ENCODE measurements around the gene ADD3. TPM values are rescaled to one million over a fixed set of nuclear protein-coding genes. Genes with fewer than 3 reads are reported as not detected.

Gene ADD3
- total and polyA plus RNA-seq, 2 donors (not counting 3 experiments of a cell fraction or from before 2014, with no cell fraction given): 14.9 to 55.2 TPM

- ChIA-PET CTCF (no interaction called here), POLR2A (interaction anchor here (0.7 kb wide), 1 partner anchor 8 kb away, joined by 7 read pairs; no protein-coding TSS in a partner anchor)
- Histone ChIP-seq H2AFZ (ENCODE audit: low read depth, low read length) (no peak overlapping the region), H3K36me3 (ENCODE audit: control insufficient read depth in 2 of 2, extremely low read depth in 1 of 2, insufficient read depth in 2 of 2, low read length in 2 of 2) (peaks cover 0 to 2% of the 10 kb centered on the region in 2 experiments), H3K9ac (replicated peaks; ENCODE audit: extremely low read depth, insufficient read depth, low read length) (no peak overlapping the region), H3K9me3 (replicated peaks; ENCODE audit: control insufficient read depth, insufficient read depth, low read length) (no peaks in the 10 kb centered on the region), H3K79me2 (ENCODE audit: control insufficient read depth, insufficient read depth, low read length) (no peaks in the 10 kb centered on the region), H3K4me1 (ENCODE audit: control insufficient read depth, extremely low read depth, insufficient read depth, low read length) (no peaks in the 10 kb centered on the region), H3K9me1 (replicated peaks; ENCODE audit: control insufficient read depth, extremely low read depth, insufficient read depth, low read length) (no peaks in the 10 kb centered on the region), H3K27ac (ENCODE audit: insufficient read depth, low read depth, low read length) (no peak overlapping the region), H3K4me2 (ENCODE audit: insufficient read depth, low read length) (no peak overlapping the region), H4K20me1 (replicated peaks; ENCODE audit: control insufficient read depth, extremely low read depth, insufficient read depth, low read length) (no peaks in the 10 kb centered on the region), H3K27me3 (ENCODE audit: control insufficient read depth in 2 of 2, insufficient read depth in 2 of 2, low read length in 2 of 2) (no peaks in the 10 kb centered on the region), H3K4me3 (replicated peaks in 1 of 3; ENCODE audit: insufficient read depth in 1 of 3, low read depth in 1 of 3, low read length in 3 of 3) (no peak overlapping the region)
- DNase-seq (ENCODE audit: low read depth, low spot score) (no peak), FAIRE-seq (no peak)
- no peak for TF ChIP-seq FOS (IDR thresholded peaks at IDR 0.05; ENCODE audit: borderline replicate concordance, insufficient read depth, low read length)
- dilution Hi-C loops (cut with MboI; ENCODE audit: extremely low pct_ligation_motif_present, low sequenced_read_pairs) (no loop called here), intact Hi-C loops (cut with micrococcal nuclease) (no loop called here)
- no TSS peak for BruUV-seq (replicated peaks)
Observed at GRCh38 chr10:110101464-110102144, 93.8 kb downstream of the ADD3 start.

GRCh38 chr10:110103921-110104461 is 96.2 kb downstream of the ADD3 start:
- dilution Hi-C loops (cut with MboI; ENCODE audit: extremely low pct_ligation_motif_present, low sequenced_read_pairs): no loop called here
- TF ChIP-seq CTCF (IDR thresholded peaks at IDR 0.05; ENCODE audit: extremely low read depth in 1 of 2, insufficient read depth in 1 of 2, low read depth in 1 of 2, low read length in 2 of 2) (no peak), POLR2AphosphoS5 (IDR thresholded peaks at IDR 0.05; ENCODE audit: insufficient read depth, low read depth, low read length) (no peak), GATA2 (IDR thresholded peaks at IDR 0.05; ENCODE audit: insufficient read depth, insufficient read length, low read depth, low read length) (no peak), POLR2A (IDR thresholded peaks at IDR 0.05; ENCODE audit: low read depth, low read length) (no peak), MYC (IDR thresholded peaks at IDR 0.05; ENCODE audit: low read depth, low read length) (no peak), EZH2 (IDR thresholded peaks at IDR 0.05; ENCODE audit: borderline replicate concordance, low read depth, low read length, severe bottlenecking) (no peak), MAX (IDR thresholded peaks at IDR 0.05; ENCODE audit: insufficient read depth, insufficient read length) (no peak), JUN (IDR thresholded peaks at IDR 0.05; ENCODE audit: borderline replicate concordance, insufficient read depth, insufficient read length, low read depth) (no peak), FOS (IDR thresholded peaks at IDR 0.05; ENCODE audit: borderline replicate concordance, insufficient read depth, low read length) (no peak)
- peaks cover 0 to 2% of the 10 kb centered on the region in 2 experiments for H3K36me3 ChIP-seq (ENCODE audit: control insufficient read depth in 2 of 2, extremely low read depth in 1 of 2, insufficient read depth in 2 of 2, low read length in 2 of 2)
- no peaks in the 10 kb centered on the region for H3K9me1 ChIP-seq (replicated peaks; ENCODE audit: control insufficient read depth, extremely low read depth, insufficient read depth, low read length)
- FAIRE-seq (no peak), DNase-seq (ENCODE audit: low read depth, low spot score) (no peak)
- intact Hi-C loops (cut with micrococcal nuclease): no loop called here
- no peaks in the 10 kb centered on the region for H3K4me1 ChIP-seq (ENCODE audit: control insufficient read depth, extremely low read depth, insufficient read depth, low read length)
- CTCF ChIA-PET: interaction anchor here (1.0 to 2.1 kb wide), 4 partner anchors 12 to 220 kb away, joined by 3 to 6 read pairs (median 4); no protein-coding TSS in a partner anchor
- H3K4me3 ChIP-seq (replicated peaks in 1 of 3; ENCODE audit: insufficient read depth in 1 of 3, low read depth in 1 of 3, low read length in 3 of 3): no peak overlapping the region
- H2AFZ ChIP-seq (ENCODE audit: low read depth, low read length): no peak overlapping the region
- BruUV-seq (replicated peaks): no TSS peak
- H4K20me1 ChIP-seq (replicated peaks; ENCODE audit: control insufficient read depth, extremely low read depth, insufficient read depth, low read length): no peaks in the 10 kb centered on the region
- H3K9me3 ChIP-seq (replicated peaks; ENCODE audit: control insufficient read depth, insufficient read depth, low read length): no peaks in the 10 kb centered on the region
- H3K9ac ChIP-seq (replicated peaks; ENCODE audit: extremely low read depth, insufficient read depth, low read length): no peak overlapping the region
- H3K27me3 ChIP-seq (ENCODE audit: control insufficient read depth in 2 of 2, insufficient read depth in 2 of 2, low read length in 2 of 2): no peaks in the 10 kb centered on the region
- POLR2A ChIA-PET: no interaction called here
- no peak overlapping the region for H3K4me2 ChIP-seq (ENCODE audit: insufficient read depth, low read length)
- H3K79me2 ChIP-seq (ENCODE audit: control insufficient read depth, insufficient read depth, low read length): no peaks in the 10 kb centered on the region
- H3K27ac ChIP-seq (ENCODE audit: insufficient read depth, low read depth, low read length): no peak overlapping the region
